Peyer's patch (tissue), 4 donors: ENCODE measurements around the gene MBD2.

Experiments
- CTCF ChIP-seq, 6 experiments: fragments of 450-650 bp in 4 of 6; fragments of 200-600 bp in 2 of 6; sonication (generic) in 1 of 6; IDR thresholded peaks; one replicate each; pipeline ENCODE4 v1.5.1; 2017 to 2019; ENCODE audit warnings: antibody characterized with exemption in 6 of 6, mild to moderate bottlenecking in 3 of 6, moderate library complexity in 1 of 6
- POLR2A ChIP-seq, 2 donors: fragments of 450-650 bp; IDR thresholded peaks; one replicate each; pipeline ENCODE4 v1.5.1; 2017; ENCODE audit warnings: antibody characterized with exemption in 2 of 2, mild to moderate bottlenecking in 2 of 2, moderate library complexity in 2 of 2

GRCh38 chr18:54210463-54210862, 14.0 kb downstream of the MBD2 start:
- TF ChIP-seq CTCF (IDR thresholded peaks at IDR 0.05) (no peak), POLR2A (IDR thresholded peaks at IDR 0.05) (no peak)
